ENCODE measurements around the gene ARRB1. TPM values are rescaled to one million over a fixed set of nuclear protein-coding genes. Genes with fewer than 3 reads are reported as not detected.

ARRB1 gene
- total and polyA plus RNA-seq, 2 of the 13 experiments (the other 11 are each of a cell fraction or from before 2014, with no cell fraction given): 22.5 to 35.7 TPM

DNA sequence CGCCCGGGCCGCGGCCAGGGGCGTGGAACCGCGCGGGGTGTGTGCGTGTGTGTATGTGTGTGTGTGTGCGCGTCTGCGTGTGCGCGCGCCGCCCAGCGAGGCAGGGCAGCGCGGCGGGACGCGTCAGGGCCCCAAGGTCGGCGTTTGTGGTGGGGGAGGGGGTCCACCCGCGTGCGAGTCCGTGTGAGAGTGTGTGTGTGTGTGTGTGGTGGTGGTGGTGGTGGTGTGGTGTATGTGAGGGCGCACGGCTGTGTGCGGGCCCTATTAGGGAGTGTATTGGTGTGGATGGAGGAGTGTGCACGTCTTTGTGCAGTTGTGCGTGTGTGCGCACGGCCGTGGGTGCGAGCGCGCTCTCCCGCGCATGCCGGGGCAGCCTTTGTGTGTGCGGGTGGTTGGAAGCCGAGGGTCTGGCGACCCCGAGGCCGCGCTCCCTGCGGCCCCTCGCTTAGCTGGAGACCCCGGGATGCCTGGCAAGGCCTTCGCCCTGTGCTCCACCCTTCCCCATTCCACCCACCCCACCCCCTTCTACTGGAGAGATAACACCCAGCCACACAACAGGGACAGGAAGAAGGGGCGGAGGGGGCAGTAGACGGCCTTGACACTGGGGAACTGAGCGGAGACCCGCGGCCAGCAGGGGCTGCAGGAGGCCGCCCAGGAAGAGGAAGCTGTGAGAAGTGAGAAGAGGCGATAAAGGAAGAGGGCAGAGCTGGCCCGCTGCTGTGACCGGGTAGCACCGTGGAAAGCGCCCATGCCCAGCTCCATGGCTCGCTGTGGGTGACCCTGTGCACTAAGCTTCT, 528 bp upstream of the ARRB1 start (continued):
- TF ChIP-seq, protein P1, sequence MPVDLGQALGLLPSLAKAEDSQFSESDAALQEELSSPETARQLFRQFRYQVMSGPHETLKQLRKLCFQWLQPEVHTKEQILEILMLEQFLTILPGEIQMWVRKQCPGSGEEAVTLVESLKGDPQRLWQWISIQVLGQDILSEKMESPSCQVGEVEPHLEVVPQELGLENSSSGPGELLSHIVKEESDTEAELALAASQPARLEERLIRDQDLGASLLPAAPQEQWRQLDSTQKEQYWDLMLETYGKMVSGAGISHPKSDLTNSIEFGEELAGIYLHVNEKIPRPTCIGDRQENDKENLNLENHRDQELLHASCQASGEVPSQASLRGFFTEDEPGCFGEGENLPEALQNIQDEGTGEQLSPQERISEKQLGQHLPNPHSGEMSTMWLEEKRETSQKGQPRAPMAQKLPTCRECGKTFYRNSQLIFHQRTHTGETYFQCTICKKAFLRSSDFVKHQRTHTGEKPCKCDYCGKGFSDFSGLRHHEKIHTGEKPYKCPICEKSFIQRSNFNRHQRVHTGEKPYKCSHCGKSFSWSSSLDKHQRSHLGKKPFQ (CRISPR knock-in tag; IDR thresholded peaks at IDR 0.05; ENCODE audit: insufficient replicate concordance): peak; percentile 70
- TF ChIP-seq, protein P2, sequence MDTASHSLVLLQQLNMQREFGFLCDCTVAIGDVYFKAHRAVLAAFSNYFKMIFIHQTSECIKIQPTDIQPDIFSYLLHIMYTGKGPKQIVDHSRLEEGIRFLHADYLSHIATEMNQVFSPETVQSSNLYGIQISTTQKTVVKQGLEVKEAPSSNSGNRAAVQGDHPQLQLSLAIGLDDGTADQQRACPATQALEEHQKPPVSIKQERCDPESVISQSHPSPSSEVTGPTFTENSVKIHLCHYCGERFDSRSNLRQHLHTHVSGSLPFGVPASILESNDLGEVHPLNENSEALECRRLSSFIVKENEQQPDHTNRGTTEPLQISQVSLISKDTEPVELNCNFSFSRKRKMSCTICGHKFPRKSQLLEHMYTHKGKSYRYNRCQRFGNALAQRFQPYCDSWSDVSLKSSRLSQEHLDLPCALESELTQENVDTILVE (CRISPR knock-in tag; IDR thresholded peaks at IDR 0.05): peak; percentile 52; the same call in 1 of the 2 replicates
- TF ChIP-seq PAWR (CRISPR knock-in tag; IDR thresholded peaks at IDR 0.05; ENCODE audit: borderline replicate concordance): no peak
- TF ChIP-seq, protein P3, sequence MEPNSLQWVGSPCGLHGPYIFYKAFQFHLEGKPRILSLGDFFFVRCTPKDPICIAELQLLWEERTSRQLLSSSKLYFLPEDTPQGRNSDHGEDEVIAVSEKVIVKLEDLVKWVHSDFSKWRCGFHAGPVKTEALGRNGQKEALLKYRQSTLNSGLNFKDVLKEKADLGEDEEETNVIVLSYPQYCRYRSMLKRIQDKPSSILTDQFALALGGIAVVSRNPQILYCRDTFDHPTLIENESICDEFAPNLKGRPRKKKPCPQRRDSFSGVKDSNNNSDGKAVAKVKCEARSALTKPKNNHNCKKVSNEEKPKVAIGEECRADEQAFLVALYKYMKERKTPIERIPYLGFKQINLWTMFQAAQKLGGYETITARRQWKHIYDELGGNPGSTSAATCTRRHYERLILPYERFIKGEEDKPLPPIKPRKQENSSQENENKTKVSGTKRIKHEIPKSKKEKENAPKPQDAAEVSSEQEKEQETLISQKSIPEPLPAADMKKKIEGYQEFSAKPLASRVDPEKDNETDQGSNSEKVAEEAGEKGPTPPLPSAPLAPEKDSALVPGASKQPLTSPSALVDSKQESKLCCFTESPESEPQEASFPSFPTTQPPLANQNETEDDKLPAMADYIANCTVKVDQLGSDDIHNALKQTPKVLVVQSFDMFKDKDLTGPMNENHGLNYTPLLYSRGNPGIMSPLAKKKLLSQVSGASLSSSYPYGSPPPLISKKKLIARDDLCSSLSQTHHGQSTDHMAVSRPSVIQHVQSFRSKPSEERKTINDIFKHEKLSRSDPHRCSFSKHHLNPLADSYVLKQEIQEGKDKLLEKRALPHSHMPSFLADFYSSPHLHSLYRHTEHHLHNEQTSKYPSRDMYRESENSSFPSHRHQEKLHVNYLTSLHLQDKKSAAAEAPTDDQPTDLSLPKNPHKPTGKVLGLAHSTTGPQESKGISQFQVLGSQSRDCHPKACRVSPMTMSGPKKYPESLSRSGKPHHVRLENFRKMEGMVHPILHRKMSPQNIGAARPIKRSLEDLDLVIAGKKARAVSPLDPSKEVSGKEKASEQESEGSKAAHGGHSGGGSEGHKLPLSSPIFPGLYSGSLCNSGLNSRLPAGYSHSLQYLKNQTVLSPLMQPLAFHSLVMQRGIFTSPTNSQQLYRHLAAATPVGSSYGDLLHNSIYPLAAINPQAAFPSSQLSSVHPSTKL (CRISPR knock-in tag; IDR thresholded peaks at IDR 0.05): peak; percentile 84
- TF ChIP-seq, protein P4, sequence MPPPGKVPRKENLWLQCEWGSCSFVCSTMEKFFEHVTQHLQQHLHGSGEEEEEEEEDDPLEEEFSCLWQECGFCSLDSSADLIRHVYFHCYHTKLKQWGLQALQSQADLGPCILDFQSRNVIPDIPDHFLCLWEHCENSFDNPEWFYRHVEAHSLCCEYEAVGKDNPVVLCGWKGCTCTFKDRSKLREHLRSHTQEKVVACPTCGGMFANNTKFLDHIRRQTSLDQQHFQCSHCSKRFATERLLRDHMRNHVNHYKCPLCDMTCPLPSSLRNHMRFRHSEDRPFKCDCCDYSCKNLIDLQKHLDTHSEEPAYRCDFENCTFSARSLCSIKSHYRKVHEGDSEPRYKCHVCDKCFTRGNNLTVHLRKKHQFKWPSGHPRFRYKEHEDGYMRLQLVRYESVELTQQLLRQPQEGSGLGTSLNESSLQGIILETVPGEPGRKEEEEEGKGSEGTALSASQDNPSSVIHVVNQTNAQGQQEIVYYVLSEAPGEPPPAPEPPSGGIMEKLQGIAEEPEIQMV (CRISPR knock-in tag; IDR thresholded peaks at IDR 0.05; ENCODE audit: low read depth): peak; percentile 45; the same call in 1 of the 2 replicates
- TF ChIP-seq ZNF12 (CRISPR knock-in tag; IDR thresholded peaks at IDR 0.05): no peak
- no peak for TF ChIP-seq ATF1 (CRISPR knock-in tag; IDR thresholded peaks at IDR 0.05)
- peak; percentile 39; the same call in 1 of the 2 replicates for TF ChIP-seq ZBTB20 (CRISPR knock-in tag; IDR thresholded peaks at IDR 0.05; ENCODE audit: borderline replicate concordance, low read depth)
- no peak for TF ChIP-seq KLF6 (CRISPR knock-in tag; IDR thresholded peaks at IDR 0.05)
- no peak for TF ChIP-seq HMGA1 (CRISPR knock-in tag; conservative IDR thresholded peaks at IDR 0.05)
- TF ChIP-seq RFXAP (CRISPR knock-in tag; IDR thresholded peaks at IDR 0.05; ENCODE audit: borderline replicate concordance): no peak; the same call in 1 of the 2 replicates
- no peak for TF ChIP-seq DR1 (CRISPR knock-in tag; IDR thresholded peaks at IDR 0.05)
- no peak for TF ChIP-seq JUN (CRISPR knock-in tag; IDR thresholded peaks at IDR 0.05)
- no peak for TF ChIP-seq SIX1 (CRISPR knock-in tag; IDR thresholded peaks at IDR 0.05; ENCODE audit: borderline replicate concordance)
- no peak for TF ChIP-seq ZNF703 (CRISPR knock-in tag; IDR thresholded peaks at IDR 0.05; ENCODE audit: borderline replicate concordance)
- no peak for TF ChIP-seq NCOA5 (CRISPR knock-in tag; IDR thresholded peaks at IDR 0.05)
- TF ChIP-seq TEAD2 (CRISPR knock-in tag; IDR thresholded peaks at IDR 0.05): 0 out of 2 replicates have a peak, but pooled peaks have one; percentile 29
- TF ChIP-seq, protein P5, sequence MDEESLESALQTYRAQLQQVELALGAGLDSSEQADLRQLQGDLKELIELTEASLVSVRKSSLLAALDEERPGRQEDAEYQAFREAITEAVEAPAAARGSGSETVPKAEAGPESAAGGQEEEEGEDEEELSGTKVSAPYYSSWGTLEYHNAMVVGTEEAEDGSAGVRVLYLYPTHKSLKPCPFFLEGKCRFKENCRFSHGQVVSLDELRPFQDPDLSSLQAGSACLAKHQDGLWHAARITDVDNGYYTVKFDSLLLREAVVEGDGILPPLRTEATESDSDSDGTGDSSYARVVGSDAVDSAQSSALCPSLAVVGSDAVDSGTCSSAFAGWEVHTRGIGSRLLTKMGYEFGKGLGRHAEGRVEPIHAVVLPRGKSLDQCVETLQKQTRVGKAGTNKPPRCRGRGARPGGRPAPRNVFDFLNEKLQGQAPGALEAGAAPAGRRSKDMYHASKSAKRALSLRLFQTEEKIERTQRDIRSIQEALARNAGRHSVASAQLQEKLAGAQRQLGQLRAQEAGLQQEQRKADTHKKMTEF (CRISPR knock-in tag; IDR thresholded peaks at IDR 0.05): peak; percentile 71; the same call in 1 of the 2 replicates
